ENCODE data around the gene MTERF4. TPM values are rescaled to one million over a fixed set of nuclear protein-coding genes. Genes with fewer than 3 reads are reported as not detected.
"Not testable (repeated sequence)": the region's sequence is repeated elsewhere in the genome, so short reads cannot be mapped to it uniquely, and the experiment has no call there.

The MTERF4 gene
- polyA plus RNA-seq, 1 donor from 2014 or later = 142 TPM

GRCh38 chr2:241094924-241095420 is 7.1 kb downstream of the MTERF4 start:
- H4K20me1 ChIP-seq (ENCODE audit: insufficient read depth) = no peaks in the 10 kb centered on the region
- H3K36me3 ChIP-seq (ENCODE audit: insufficient read depth, low read length) = peaks cover 10% of the 10 kb centered on the region
- TF ChIP-seq POLR2AphosphoS5 (IDR thresholded peaks at IDR 0.05) = no peak
- H3K9me3 ChIP-seq (ENCODE audit: low read length) = no peaks in the 10 kb centered on the region
- no peak overlapping the region for H3K9ac ChIP-seq (ENCODE audit: low read length)
- no peak overlapping the region for H3K27ac ChIP-seq (ENCODE audit: low read length)
- no peak overlapping the region for H2AFZ ChIP-seq (ENCODE audit: low read depth, low read length)
- no peaks in the 10 kb centered on the region for H3K9me2 ChIP-seq (ENCODE audit: insufficient read depth, low read length)
- H3K4me2 ChIP-seq (ENCODE audit: low read length) = no peak overlapping the region
- H3K4me3 ChIP-seq (ENCODE audit: low read length) = no peak overlapping the region
- H3K27me3 ChIP-seq (ENCODE audit: insufficient read depth, low read depth, low read length) = no peaks in the 10 kb centered on the region
- no peaks in the 10 kb centered on the region for H3F3A ChIP-seq (ENCODE audit: insufficient read depth, low read length, poor library complexity, severe bottlenecking)
- H3K79me2 ChIP-seq (replicated peaks; ENCODE audit: insufficient read depth, low read length) = peaks cover 17% of the 10 kb centered on the region

DNA sequence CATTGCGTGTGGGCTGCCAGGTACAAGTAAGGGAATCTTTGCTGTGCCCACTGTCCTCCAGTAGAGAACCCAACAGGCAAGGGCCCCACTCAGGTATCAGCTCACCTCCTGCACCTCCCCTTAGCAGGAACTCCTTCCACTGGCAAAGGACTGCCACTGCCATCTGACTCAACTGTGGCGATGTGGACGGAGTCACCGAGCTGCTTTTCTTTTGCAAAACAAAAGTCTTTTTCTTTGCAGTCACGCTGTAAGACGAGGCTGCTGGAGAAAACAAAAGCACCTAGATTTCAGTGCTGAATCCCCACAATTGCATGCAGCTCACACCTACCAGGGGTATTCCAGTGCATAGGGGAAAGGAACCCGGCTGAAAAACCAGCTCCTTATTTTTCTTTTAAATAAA is 7.9 kb downstream of the MTERF4 start:
- Histone ChIP-seq H3K36me3 (ENCODE audit: insufficient read depth, low read length) (peaks cover 7% of the 10 kb centered on the region), H3K9me3 (ENCODE audit: low read length) (no peaks in the 10 kb centered on the region), H4K20me1 (ENCODE audit: insufficient read depth) (no peaks in the 10 kb centered on the region), H3K9ac (ENCODE audit: low read length) (no peak overlapping the region), H2AFZ (ENCODE audit: low read depth, low read length) (no peak overlapping the region), H3K27ac (ENCODE audit: low read length) (no peak overlapping the region), H3K27me3 (ENCODE audit: insufficient read depth, low read depth, low read length) (no peaks in the 10 kb centered on the region), H3K9me2 (ENCODE audit: insufficient read depth, low read length) (no peaks in the 10 kb centered on the region), H3K4me3 (ENCODE audit: low read length) (no peak overlapping the region), H3K79me2 (replicated peaks; ENCODE audit: insufficient read depth, low read length) (peaks cover 11% of the 10 kb centered on the region), H3K4me2 (ENCODE audit: low read length) (no peak overlapping the region), H3F3A (ENCODE audit: insufficient read depth, low read length, poor library complexity, severe bottlenecking) (no peaks in the 10 kb centered on the region)
- no peak for TF ChIP-seq EP300 (conservative IDR thresholded peaks at IDR 0.05; ENCODE audit: poor library complexity, severe bottlenecking)
- TF ChIP-seq, protein P1, sequence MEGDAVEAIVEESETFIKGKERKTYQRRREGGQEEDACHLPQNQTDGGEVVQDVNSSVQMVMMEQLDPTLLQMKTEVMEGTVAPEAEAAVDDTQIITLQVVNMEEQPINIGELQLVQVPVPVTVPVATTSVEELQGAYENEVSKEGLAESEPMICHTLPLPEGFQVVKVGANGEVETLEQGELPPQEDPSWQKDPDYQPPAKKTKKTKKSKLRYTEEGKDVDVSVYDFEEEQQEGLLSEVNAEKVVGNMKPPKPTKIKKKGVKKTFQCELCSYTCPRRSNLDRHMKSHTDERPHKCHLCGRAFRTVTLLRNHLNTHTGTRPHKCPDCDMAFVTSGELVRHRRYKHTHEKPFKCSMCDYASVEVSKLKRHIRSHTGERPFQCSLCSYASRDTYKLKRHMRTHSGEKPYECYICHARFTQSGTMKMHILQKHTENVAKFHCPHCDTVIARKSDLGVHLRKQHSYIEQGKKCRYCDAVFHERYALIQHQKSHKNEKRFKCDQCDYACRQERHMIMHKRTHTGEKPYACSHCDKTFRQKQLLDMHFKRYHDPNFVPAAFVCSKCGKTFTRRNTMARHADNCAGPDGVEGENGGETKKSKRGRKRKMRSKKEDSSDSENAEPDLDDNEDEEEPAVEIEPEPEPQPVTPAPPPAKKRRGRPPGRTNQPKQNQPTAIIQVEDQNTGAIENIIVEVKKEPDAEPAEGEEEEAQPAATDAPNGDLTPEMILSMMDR (IDR thresholded peaks at IDR 0.05; ENCODE audit: poor library complexity, severe bottlenecking) = no peak
- TF ChIP-seq TAF1 (IDR thresholded peaks at IDR 0.05; ENCODE audit: low read depth) = no peak
- no peak for TF ChIP-seq RAD21 (conservative IDR thresholded peaks at IDR 0.05)
- TF ChIP-seq MXI1 (conservative IDR thresholded peaks at IDR 0.05; ENCODE audit: poor library complexity, severe bottlenecking) = no peak
- TF ChIP-seq, protein P2, sequence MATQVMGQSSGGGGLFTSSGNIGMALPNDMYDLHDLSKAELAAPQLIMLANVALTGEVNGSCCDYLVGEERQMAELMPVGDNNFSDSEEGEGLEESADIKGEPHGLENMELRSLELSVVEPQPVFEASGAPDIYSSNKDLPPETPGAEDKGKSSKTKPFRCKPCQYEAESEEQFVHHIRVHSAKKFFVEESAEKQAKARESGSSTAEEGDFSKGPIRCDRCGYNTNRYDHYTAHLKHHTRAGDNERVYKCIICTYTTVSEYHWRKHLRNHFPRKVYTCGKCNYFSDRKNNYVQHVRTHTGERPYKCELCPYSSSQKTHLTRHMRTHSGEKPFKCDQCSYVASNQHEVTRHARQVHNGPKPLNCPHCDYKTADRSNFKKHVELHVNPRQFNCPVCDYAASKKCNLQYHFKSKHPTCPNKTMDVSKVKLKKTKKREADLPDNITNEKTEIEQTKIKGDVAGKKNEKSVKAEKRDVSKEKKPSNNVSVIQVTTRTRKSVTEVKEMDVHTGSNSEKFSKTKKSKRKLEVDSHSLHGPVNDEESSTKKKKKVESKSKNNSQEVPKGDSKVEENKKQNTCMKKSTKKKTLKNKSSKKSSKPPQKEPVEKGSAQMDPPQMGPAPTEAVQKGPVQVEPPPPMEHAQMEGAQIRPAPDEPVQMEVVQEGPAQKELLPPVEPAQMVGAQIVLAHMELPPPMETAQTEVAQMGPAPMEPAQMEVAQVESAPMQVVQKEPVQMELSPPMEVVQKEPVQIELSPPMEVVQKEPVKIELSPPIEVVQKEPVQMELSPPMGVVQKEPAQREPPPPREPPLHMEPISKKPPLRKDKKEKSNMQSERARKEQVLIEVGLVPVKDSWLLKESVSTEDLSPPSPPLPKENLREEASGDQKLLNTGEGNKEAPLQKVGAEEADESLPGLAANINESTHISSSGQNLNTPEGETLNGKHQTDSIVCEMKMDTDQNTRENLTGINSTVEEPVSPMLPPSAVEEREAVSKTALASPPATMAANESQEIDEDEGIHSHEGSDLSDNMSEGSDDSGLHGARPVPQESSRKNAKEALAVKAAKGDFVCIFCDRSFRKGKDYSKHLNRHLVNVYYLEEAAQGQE (IDR thresholded peaks at IDR 0.05; ENCODE audit: borderline replicate concordance) = no peak
- no peak for TF ChIP-seq POLR2AphosphoS5 (IDR thresholded peaks at IDR 0.05)
- no peak for TF ChIP-seq EZH2 (IDR thresholded peaks at IDR 0.05; ENCODE audit: borderline replicate concordance, insufficient read depth, low read length, poor library complexity, severe bottlenecking)
- TF ChIP-seq SMC3 (conservative IDR thresholded peaks at IDR 0.05; ENCODE audit: poor library complexity) = no peak

- H3K4me3 ChIP-seq (ENCODE audit: low read length); H3K9ac ChIP-seq (ENCODE audit: low read length); H4K20me1 ChIP-seq (ENCODE audit: insufficient read depth); H3K27me3 ChIP-seq (ENCODE audit: insufficient read depth, low read depth, low read length); H3F3A ChIP-seq (ENCODE audit: insufficient read depth, low read length, poor library complexity, severe bottlenecking); H3K27ac ChIP-seq (ENCODE audit: low read length); H3K9me2 ChIP-seq (ENCODE audit: insufficient read depth, low read length); H2AFZ ChIP-seq (ENCODE audit: low read depth, low read length); H3K79me2 ChIP-seq (replicated peaks; ENCODE audit: insufficient read depth, low read length); H3K9me3 ChIP-seq (ENCODE audit: low read length); H3K4me2 ChIP-seq (ENCODE audit: low read length); H3K36me3 ChIP-seq (ENCODE audit: insufficient read depth, low read length): not testable (repeated sequence)
Measured at GRCh38 chr2:241093133-241093781, 8.8 kb downstream of the MTERF4 start.
